NB4 (cell line): ENCODE data around the gene TRIM71.

ENCODE experiments used
- CTCF ChIP-seq: IDR thresholded peaks from one replicate; pipeline ENCODE4 v1.5.1; 2012; ENCODE audit warnings: low read depth, low read length
- MAX ChIP-seq: IDR thresholded peaks from 2 replicates; pipeline ENCODE4 v1.6.1; 2011; ENCODE audit warnings: low read depth, low read length

GRCh38 chr3:32937331-32937730 lies 119.5 kb downstream of the TRIM71 start:
- TF ChIP-seq MAX (no peak), CTCF (no peak)
